ENCODE results near the gene PTTG1IP.
A peak's percentile ranks its signal among the peaks of the same experiment; 100 is the strongest.
"Not testable (repeated sequence)": the region's sequence is repeated elsewhere in the genome, so short reads cannot be mapped to it uniquely, and the experiment has no call there.

PTTG1IP gene

DNA sequence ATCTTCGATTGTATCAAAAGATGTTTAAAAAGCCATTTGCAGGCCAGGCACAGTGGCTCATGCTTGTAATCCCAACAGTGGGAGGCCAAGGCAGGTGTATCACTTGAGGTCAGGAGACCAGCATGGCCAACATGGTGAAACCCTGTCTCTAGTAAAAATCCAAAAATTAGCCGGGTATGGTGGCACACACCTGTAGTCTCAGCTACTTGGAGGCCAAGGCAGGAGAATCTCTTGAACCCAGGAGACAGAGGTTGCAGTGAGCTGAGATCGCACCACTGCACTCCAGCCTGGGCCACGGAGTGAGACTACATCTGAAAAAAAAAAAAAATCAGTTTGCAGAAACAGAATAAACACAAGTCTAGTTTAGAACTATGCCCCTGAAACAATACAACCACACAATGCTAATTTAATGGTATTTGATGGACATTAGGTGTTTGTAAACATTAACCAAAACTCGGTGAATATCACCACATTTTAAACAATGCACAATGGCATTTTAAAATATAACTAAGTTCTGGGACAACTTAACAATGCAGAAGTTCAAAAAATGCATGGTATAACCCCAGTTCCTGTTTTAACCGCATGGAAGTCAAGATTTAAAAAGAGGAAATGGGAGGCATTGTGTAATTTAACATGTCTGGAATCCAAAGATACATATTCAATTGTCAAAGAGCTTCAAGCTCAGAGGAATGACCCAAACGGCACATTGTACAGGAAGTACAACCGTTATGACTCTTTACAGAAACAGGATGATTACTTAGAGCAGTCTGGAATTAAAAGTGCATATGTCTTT lies 7.1 kb upstream of the PTTG1IP start:
- DNase-seq (ENCODE audit: low spot score) = no peak

DNA sequence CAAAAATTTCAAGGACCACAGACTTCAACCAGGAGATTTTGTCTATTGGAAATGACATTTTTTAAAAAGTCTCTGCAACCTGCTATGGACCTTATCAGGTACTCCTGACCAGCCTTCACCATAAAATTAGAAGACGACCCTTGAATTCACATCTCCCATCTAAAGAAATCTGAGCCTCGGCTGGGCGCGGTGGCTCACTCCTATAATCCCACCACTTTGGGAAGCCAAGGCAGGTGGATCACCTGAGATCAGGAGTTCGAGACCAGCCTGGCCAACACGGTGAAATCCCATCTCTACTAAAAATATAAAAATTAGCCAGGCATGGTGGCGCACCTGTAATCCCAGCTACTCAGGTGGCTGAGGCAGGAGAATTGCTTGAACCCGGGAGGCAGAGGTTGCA lies 5.7 kb upstream of the PTTG1IP start:
- not testable (repeated sequence) for DNase-seq (ENCODE audit: low spot score)

DNA sequence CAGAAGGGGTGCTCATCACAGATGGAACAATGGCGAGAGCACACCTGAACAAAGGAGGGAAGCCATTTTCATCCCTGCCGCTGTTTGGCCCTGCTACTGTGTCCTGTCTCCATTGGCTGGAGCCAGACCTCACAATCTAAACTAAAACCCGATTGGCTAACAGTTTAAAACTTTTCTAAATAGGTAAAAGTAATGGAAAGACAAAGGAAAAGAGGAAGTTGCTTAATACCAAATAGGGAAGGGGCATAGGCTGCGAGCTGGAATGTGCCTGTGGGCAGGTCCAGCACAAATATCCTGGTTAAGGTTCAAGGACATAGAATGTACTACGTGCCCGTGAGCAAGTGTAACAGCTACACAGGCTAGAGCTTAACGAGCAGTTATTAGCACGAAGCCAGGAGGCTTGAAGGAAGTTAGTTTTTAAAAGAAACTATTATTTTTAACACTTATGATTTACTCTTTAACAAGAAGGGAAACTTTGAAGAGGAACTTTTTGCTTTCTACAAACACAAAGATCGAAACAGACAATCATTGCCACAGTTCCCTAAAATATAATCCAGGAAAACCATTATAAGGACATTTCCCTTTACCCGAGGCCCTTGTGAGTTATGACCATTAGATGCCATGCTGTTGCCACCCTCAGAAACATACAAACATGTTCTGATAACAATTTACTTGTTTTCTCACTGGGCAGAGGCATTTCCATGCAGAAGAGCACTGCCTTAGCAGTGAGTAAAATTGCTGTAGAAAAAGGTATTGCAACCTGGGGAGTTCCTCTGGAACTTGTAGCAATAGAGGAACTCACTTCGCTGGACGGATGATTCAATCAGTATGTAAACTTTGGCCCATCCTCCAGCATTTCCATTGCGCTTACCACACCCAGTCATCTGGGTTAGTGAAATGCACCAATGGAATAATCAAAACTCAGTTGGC lies 4.8 kb upstream of the PTTG1IP start:
- DNase-seq (ENCODE audit: low spot score) = peak; percentile 74

DNA sequence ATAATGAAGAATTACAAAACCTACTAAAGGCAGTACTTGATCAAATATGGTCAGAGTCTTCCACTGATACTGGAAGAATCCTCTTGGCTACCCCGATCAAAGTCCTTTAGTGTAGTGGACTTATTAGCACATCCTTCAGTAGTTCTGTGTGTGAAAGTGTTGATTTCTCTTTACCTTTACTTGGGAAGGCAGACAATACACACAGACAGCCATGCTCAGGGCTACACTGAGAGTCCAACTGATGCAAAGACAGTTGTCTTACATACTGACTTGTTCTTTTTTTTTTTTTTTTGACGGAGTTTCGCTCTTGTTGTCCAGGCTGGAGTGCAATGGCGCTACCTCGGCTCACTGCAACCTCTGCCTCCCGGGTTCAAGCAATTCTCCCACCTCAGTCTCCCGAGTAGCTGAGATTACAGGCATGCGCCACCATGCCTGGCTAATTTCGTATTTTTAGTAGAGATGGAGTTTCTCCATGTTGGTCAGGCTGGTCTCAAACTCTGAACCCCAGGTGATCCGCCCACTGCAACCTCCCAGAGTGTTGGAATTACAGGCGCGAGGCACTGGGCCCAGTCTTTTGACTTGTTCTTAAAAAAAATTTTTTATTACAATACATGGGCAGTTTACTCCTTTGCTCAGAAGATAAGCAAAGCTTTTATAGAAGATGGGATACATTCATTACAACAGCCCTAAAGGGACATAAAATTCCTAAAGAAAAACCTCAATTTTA lies 3.5 kb upstream of the PTTG1IP start:
- DNase-seq (ENCODE audit: low spot score) = no peak

GRCh38 chr21:44875316-44875700 lies 1.8 kb upstream of the PTTG1IP start:
- peak; percentile 59 for DNase-seq (ENCODE audit: low spot score)

DNA sequence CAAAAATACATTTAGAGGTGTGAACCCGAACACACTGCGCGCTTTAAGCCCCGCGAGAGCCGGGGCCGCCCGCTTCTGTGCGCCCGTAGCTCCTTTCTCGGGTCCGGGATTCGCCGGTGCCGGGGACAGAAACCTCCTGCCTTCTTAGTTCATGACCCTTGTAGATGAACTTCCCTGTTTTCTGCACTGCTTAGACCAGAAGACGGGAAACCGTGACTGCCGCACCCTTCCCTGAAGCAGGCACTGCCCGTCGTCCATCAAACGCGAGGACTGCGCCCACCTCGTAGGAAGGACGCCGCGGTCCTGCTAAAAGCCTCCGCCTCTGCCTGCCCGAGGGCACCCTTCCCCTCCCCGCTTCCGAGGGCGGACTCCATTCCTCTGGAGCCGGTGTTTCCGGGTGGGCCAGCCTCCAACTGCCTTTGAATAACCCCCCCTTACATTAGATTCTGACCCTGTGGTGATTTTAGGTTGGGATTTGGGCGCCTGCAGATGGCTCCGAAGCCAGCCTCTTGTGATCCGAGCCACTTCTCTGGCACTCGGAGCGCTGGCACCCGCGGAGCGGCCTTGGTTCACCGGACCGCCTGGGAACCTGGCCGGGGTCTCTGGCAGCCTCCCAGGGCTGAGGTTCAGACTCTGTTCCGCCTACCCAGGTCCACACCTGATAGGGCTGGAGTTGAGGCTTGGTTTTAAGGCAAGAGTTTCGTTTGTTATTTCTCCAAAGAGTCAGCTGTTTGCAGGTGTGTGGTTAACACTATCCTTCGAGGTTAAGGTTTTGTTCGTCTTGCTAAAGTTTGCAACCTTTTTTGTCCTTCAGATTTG lies 1.2 kb upstream of the PTTG1IP start:
- DNase-seq (ENCODE audit: low spot score) = no peak

GRCh38 chr21:44874240-44874496 lies 678 bp upstream of the PTTG1IP start:
- peak; percentile 38 for DNase-seq (ENCODE audit: low spot score)

DNA sequence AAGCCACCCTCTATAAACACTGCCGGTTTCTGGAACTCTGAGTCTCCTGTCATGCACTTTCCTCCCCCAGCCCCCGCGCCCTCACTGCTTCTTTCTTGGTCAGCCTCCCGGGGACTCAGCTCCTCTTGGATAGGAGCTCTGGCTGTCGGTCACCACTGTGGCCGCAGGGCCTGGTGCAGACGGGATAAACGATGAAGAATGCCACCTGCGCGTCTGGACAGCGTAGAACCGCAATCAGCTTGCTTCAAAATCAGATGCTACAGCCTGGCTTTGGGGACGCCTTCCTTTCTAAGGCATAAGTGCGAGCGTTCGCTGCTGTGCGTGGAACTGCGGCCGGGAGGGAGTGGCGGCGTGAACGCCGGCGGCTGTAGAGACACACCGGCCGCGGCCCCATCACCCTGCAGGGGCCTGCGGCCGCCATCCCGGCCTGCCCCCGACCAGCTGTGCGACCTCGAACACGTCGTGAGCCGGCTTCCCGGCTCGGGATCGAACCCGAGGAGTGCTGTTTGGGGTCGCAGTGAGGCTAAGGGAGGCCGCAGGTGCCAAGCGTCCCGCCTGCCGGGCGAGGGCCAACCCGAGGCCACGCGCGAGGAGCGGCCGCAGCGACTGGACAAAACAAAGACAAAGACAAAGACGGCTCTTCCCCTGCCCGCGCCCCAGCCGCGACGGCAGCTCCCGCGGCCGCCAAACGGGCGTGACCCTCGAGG lies 688 bp downstream of the PTTG1IP start:
- peak; percentile 37 for DNase-seq (ENCODE audit: low spot score)

GRCh38 chr21:44872323-44872648 lies 1.2 kb downstream of the PTTG1IP start:
- DNase-seq (ENCODE audit: low spot score) = peak; percentile 58

DNA sequence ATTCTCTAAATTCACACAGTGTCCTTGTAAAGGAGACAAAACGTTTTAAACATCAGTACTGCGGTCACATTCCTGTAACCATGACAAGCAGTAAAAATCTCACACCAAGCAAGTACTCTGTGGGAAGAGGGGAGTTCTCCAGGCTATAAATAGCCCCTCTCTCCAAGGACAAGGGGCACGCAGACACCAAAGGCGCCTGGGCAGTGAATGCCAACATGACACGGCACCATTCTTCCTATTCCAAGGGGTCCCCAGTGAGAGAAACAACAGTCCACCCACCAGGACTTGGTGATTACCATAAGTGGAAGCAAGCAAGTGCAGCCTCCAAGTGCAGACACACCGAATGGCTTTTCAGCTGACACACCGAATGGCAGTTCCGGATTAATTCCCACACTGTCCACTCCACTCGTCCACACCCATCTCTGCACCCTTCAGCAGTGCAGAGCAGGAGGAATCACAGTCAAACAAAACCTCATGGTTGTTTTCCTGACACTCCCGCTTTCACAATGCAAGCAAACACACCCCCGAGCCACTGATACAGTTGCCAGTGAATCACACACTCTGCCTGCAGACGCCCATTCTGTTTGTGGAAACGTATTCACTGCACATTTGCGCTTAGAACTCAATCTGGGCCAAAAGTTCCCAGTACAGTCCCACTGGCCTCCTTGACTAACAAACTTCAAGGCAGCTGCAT lies 1.8 kb downstream of the PTTG1IP start:
- peak; percentile 80 for DNase-seq (ENCODE audit: low spot score)

DNA sequence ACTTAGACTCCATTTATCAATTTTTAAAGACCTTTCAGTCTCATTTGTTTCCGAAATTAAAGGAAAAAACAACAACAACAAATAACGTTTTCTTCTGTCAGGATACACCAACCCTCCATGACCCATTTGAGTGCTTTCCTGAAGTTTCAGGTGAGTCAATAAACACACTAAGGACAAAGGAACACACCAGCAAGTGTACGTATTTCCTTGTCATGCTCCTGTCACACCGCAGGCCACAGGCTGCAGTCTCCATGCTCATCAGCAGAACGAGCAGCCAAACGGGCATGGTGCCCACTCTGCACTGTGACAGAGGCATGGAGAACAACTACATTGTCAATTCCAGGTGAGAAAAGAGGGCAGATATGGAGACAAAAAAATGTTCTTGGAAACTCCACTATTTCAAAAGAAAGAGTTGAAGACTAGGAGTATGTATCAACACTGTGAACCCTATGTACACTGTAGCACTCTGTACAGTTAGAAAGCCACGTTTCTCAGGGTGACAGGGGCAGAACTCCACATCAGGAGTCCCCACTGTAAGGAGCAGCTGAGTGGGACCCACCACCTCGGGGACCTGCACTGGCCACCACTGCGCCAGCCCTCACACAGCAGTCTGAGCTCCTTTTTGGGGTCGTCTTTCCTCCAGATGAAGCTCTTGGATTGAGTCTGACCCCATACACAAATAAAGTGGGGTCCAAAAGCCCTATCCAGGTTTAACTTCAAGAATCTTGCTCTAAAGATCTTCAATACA lies 2.6 kb downstream of the PTTG1IP start:
- peak; percentile 52 for DNase-seq (ENCODE audit: low spot score)

GRCh38 chr21:44869781-44870747 lies 3.4 kb downstream of the PTTG1IP start:
- DNase-seq (ENCODE audit: low spot score) = peak; percentile 97

DNA sequence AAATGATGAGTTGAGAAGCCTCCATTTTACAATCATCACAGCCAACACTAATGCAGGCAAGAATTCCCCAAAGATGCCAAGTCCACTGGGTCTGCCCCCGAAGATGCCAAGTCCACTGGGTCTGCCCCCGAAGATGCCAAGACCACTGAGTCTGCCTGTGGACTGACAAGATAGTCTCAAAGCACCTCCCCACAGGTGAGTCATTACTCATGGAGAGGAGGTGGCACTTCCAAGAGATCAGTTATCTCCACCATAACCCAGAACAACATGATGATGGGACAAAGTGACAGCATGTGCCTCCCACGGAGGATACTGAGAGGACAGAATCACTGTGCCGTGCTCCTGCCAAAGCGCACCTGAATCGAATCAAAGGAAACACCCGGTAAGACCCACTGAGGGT lies 4.8 kb downstream of the PTTG1IP start:
- no peak for DNase-seq (ENCODE audit: low spot score)

DNA sequence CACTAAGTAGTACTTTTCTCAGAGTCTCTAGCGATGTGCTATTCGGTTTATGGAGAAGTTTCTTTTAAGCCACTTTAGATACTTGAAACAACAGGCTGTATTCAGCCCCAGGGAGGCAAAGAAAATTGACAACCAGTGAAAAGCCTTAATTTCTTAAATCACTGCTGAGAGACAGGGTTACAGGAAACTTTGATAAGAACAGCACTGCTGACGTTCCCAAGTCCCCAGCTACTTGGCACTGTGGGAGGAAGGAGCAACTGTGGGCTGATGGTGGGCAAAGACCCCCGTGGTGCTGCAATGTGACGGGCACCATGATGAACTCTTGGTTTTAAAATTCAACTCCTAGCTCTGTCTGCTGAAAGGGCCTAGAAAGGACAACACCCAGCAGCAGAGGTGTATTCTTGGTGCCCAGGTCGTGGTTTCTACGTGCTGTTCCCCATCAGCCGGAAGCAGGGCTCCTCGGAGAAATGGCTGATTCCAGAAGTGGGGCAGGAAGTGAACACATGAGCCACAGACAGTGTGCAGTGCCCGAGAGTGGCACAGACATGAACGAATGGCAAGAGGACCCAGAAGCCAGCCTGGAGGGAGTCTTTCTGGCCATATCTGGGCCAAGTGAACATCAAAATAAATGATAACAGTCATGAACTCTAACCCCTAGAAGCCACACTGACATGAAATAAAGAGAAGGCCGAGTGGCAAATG lies 5.3 kb downstream of the PTTG1IP start:
- no peak for DNase-seq (ENCODE audit: low spot score)

DNA sequence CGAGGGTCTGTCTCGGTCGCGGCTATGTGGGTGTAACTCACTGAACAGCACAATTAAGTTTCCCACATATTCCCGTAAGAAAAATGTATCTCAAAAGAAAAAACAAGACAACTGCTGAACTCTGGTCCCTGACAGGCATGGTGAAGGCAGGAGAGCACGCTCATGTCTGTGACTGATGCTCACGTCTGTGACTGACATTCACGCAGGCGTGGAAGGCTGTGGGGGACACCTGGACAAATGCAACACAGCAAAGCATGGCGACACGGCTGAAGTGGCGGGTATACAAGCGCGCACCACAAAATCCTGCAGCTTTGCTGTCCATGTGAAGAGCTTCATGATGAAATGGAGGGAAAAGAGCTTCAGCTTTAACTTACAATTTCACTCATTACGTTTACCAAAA lies 6.0 kb downstream of the PTTG1IP start:
- no peak for DNase-seq (ENCODE audit: low spot score)

DNA sequence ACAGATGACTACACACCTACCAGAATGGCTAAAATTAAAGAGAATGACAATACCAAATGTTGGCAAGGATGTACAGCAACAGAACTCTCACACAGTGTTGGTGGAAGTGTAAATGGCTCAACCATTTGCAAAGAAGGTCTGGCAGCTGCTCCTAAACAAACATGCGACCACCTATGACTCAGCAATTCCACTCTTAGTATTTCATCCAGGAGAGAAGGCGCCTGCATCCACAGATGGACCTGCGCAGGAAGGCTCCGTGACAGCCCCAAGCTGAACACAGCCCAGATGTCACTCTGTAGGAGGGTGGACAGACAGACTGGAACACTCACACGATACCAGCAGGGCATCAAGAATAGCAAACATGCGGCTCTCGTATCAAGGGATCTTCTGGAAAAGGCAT lies 6.7 kb downstream of the PTTG1IP start:
- DNase-seq (ENCODE audit: low spot score) = no peak

DNA sequence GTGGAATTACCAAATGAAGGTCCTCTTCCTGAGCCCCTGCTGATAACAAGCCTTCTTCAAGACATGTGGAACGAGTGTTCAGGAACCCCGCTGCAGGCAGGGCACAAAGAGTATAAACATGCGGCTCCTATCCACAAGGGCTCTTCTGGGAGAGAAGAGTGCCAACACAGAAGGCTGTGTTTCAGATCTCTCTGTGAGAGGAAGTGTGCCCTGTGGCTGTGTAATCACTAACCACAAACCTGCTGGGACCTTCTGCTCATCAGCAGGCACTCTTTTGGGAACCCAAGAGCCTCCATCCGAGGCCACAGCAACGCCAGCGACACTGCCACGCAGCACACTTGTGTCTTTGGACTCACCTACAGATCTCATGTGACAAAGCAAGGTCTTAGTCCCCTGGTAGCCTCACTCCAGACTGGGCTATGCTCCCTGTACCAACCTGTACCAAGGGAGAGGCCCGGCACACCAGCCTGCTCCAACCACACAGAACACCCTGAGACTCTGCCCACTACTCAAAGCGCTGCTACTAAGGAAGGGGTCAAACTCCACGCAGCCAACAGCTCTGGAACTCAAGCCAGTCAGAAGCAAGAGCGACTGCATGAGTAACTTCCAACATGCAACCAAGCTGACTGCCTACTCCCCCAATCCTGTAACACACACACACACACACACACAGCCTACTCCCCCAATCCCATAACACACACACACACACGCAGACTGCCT lies 7.8 kb downstream of the PTTG1IP start:
- no peak for DNase-seq (ENCODE audit: low spot score)

All from SW480 (cell line).